ENCODE results near the gene OR7A5.
A peak's percentile ranks its signal among the peaks of the same experiment; 100 is the strongest.
"Not testable (repeated sequence)": the region's sequence is repeated elsewhere in the genome, so short reads cannot be mapped to it uniquely, and the experiment has no call there.

Gene OR7A5

GRCh38 chr19:14835011-14835410 lies at the start of gene OR7A5, which contains the start of gene OR7C1:
Gene OR7A5, minus strand, starts transcription at chr19:14835185. Its CDS starts 6,944 bp downstream, at chr19:14828241.
Gene OR7C1, minus strand, starts transcription at chr19:14835185. Its CDS starts 35,049 bp downstream, at chr19:14800136.
- no peak for DNase-seq

- DNase-seq, result no peak
These were observed 36.7 kb upstream of the OR7A5 start for GRCh38 chr19:14871619-14872230.

GRCh38 chr19:14868497-14868896 lies 33.5 kb upstream of the OR7A5 start:
- DNase-seq, result no peak

- no peak for DNase-seq
These were observed 13.8 kb upstream of the OR7A5 start, which contains the start of gene OR7A10 for GRCh38 chr19:14848822-14849221. Gene OR7A10, minus strand, starts transcription at chr19:14848922. Its CDS starts 7,045 bp downstream, at chr19:14841877.

GRCh38 chr19:14843578-14843977 lies 8.6 kb upstream of the OR7A5 start:
- no peak for DNase-seq

- no peak for DNase-seq
These were observed 8.2 kb upstream of the OR7A5 start for GRCh38 chr19:14843169-14843568.

- DNase-seq, result no peak
These were observed 5.2 kb upstream of the OR7A5 start for GRCh38 chr19:14840206-14840605.

- DNase-seq, result no peak
These were observed 2.4 kb upstream of the OR7A5 start for GRCh38 chr19:14837391-14837790.

- DNase-seq, result no peak
These were observed 4.3 kb downstream of the OR7A5 start for GRCh38 chr19:14830702-14831101.

GRCh38 chr19:14826006-14826405 lies 9.0 kb downstream of the OR7A5 start:
- DNase-seq, result no peak

GRCh38 chr19:14821937-14822336 lies 13.0 kb downstream of the OR7A5 start:
- DNase-seq, result no peak

GRCh38 chr19:14818588-14818987 lies 16.4 kb downstream of the OR7A5 start:
- no peak for DNase-seq

- no peak for DNase-seq
These were observed 17.9 kb downstream of the OR7A5 start for GRCh38 chr19:14817052-14817451.

GRCh38 chr19:14814982-14815652 lies 19.9 kb downstream of the OR7A5 start:
- no peak for DNase-seq

GRCh38 chr19:14809272-14810057 lies 25.5 kb downstream of the OR7A5 start:
- no peak for DNase-seq

GRCh38 chr19:14804765-14805164 lies 30.2 kb downstream of the OR7A5 start:
- DNase-seq, result no peak

GRCh38 chr19:14798760-14799159 lies 36.2 kb downstream of the OR7A5 start:
- DNase-seq, result no peak

GRCh38 chr19:14796021-14796420 lies 39.0 kb downstream of the OR7A5 start:
- DNase-seq, result no peak

GRCh38 chr19:14795078-14795721 lies 39.8 kb downstream of the OR7A5 start:
- DNase-seq, result no peak

- not testable (repeated sequence) for DNase-seq
These were observed 42.7 kb downstream of the OR7A5 start for GRCh38 chr19:14792250-14792649.

GRCh38 chr19:14786421-14786851 lies 48.5 kb downstream of the OR7A5 start:
- peak; percentile 5 for DNase-seq

- not testable (repeated sequence) for DNase-seq
These were observed 49.7 kb downstream of the OR7A5 start for GRCh38 chr19:14785102-14785793.

All from CD4-positive, alpha-beta T cell treated with Interleukin-6 for 4 hours (primary cell).